OCI-LY1 (cell line): ENCODE results near the gene MAN1B1.

Experiments
- H2AFZ ChIP-seq: fragments of 200-600 bp; sonication (generic), shearing (Covaris generic); 2 replicates; pipeline ENCODE4 v1.6.0; 2014; ENCODE audit warnings: antibody characterized with exemption, mild to moderate bottlenecking, low read length
- H3F3A ChIP-seq: fragments of 200-600 bp; sonication (generic), shearing (Covaris generic); 2 replicates; pipeline ENCODE4 v1.6.0; 2014; ENCODE audit warnings: mild to moderate bottlenecking, antibody characterized with exemption, low read length, moderate library complexity; ENCODE audit not compliant: insufficient read depth
- H3K27ac ChIP-seq: fragments of 200-600 bp; sonication (generic); 2 replicates; pipeline ENCODE4 v1.5.1; 2014; ENCODE audit warnings: low read length, mixed run types, mild to moderate bottlenecking, low read depth; ENCODE audit not compliant: poor library complexity, severe bottlenecking
- H3K27me3 ChIP-seq: fragments of 200-600 bp; sonication (generic); 2 replicates; pipeline ENCODE4 v1.6.0; 2014; ENCODE audit warnings: antibody characterized with exemption, mild to moderate bottlenecking, low read length, moderate library complexity; ENCODE audit not compliant: insufficient read depth
- H3K36me3 ChIP-seq: fragments of 200-600 bp; sonication (generic); 2 replicates; pipeline ENCODE4 v1.6.1; 2014; ENCODE audit warnings: mild to moderate bottlenecking, antibody characterized with exemption, low read length, moderate library complexity, mixed read lengths; ENCODE audit not compliant: insufficient read depth
- H3K4me1 ChIP-seq: fragments of 200-600 bp; sonication (generic); 2 replicates; pipeline ENCODE4 v1.5.1; 2014; ENCODE audit warnings: mild to moderate bottlenecking, low read length, moderate library complexity; ENCODE audit not compliant: insufficient read depth, severe bottlenecking
- H3K4me2 ChIP-seq: fragments of 200-600 bp; sonication (generic), shearing (Covaris generic); 2 replicates; pipeline ENCODE4 v1.6.1; 2014; ENCODE audit warnings: low read length
- H3K4me3 ChIP-seq: fragments of 200-600 bp; sonication (generic); 2 replicates; pipeline ENCODE4 v1.5.1; 2014; ENCODE audit warnings: low read length, low read depth, mild to moderate bottlenecking, mixed read lengths; ENCODE audit not compliant: poor library complexity, severe bottlenecking
- H3K79me2 ChIP-seq: fragments of 200-600 bp; shearing (Covaris generic); 2 replicates; pipeline ENCODE4 v1.6.1; 2016; ENCODE audit warnings: mixed run types, low read length, mixed read lengths; ENCODE audit not compliant: insufficient read depth
- H3K9ac ChIP-seq: fragments of 200-600 bp; sonication (generic), shearing (Covaris generic); 2 replicates; pipeline ENCODE4 v1.6.1; 2014; ENCODE audit warnings: mild to moderate bottlenecking, low read length, mixed read lengths
- H3K9me2 ChIP-seq: fragments of 200-600 bp; sonication (generic), shearing (Covaris generic); 2 replicates; pipeline ENCODE4 v1.6.1; 2014; ENCODE audit warnings: low read depth, mild to moderate bottlenecking, low read length, mixed read lengths
- H3K9me3 ChIP-seq: fragments of 200-600 bp; shearing (Covaris generic); 2 replicates; pipeline ENCODE4 v1.6.1; 2014; ENCODE audit warnings: low read length, mixed read lengths
- H4K20me1 ChIP-seq: fragments of 200-600 bp; sonication (generic), shearing (Covaris generic); 2 replicates; pipeline ENCODE4 v1.6.0; 2016; ENCODE audit warnings: mild to moderate bottlenecking, low read length; ENCODE audit not compliant: insufficient read depth
- CTCF ChIP-seq: fragments of 200-600 bp; sonication (generic), shearing (Covaris generic); IDR thresholded peaks from 2 replicates; pipeline ENCODE4 v1.5.1; 2017; ENCODE audit warnings: mild to moderate bottlenecking, antibody characterized with exemption, low read length, moderate library complexity, mixed read lengths
- EZH2 ChIP-seq: fragments of 200-600 bp; sonication (generic), shearing (Covaris generic); IDR thresholded peaks from 2 replicates; pipeline ENCODE4 v1.8.0; 2017; ENCODE audit warnings: borderline replicate concordance, mixed run types, mild to moderate bottlenecking, antibody characterized with exemption, low read length, moderate library complexity, mixed read lengths

The MAN1B1 gene

GRCh38 chr9:137108608-137109249 lies 21.9 kb downstream of the MAN1B1 start:
- Histone ChIP-seq H3K4me2 (no peak overlapping the region), H3K79me2 (no peaks in the 10 kb centered on the region), H3K9me3 (no peaks in the 10 kb centered on the region), H3K9ac (no peak overlapping the region), H3K27me3 (no peaks in the 10 kb centered on the region), H3K9me2 (no peaks in the 10 kb centered on the region), H3K36me3 (peaks cover 94% of the 10 kb centered on the region), H3K4me3 (no peak overlapping the region), H3K27ac (no peak overlapping the region), H4K20me1 (no peaks in the 10 kb centered on the region), H2AFZ (no peak overlapping the region), H3F3A (no peaks in the 10 kb centered on the region), H3K4me1 (peaks cover 10% of the 10 kb centered on the region)
- TF ChIP-seq EZH2 (no peak), CTCF (no peak)

DNA sequence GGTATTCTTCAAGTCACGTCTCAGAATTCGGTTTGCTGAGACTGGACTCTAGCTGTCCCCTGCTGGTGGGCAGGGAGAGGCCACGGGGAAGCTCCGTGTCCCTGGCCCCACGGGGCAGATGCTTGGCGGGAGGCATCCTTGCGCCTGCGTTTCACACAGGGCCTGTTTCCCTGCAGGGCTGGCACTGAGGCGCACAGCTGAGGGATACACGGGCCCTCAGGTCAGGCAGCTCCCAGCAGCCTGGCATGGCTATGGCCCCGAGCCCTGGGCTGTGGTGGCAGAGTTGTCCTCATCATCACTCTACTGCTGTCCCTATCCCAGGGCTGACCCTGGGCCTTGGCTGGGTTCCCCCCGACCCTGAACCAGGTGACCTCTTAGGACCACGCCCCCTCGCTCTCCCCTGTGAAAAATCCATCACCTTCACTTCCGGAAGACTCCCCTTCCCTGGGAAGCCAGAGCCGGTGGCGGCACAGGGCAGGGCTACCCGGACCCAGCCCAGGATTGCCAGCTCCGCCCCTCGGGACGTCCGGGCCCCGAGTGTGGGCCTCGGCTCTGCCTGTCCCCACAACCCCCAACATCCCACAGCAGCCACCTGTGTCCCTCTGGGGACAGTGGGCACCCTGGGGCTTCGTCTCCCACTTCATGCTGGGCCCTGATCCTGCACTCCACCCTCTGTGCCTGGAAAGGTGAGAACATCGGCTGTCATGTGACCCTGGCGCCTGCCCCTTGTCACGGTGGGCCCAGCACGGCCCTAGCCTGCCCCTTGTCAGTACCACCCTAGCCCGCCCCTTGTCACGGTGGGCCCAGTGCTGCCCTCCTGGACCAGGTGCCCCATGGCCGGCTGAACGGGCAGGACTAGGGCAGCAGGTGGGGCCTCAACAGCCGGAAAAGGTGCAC lies 22.7 kb downstream of the MAN1B1 start:
- TF ChIP-seq EZH2 (no peak), CTCF (no peak)
- H3K27ac ChIP-seq: no peak overlapping the region
- no peaks in the 10 kb centered on the region for H3K27me3 ChIP-seq
- no peaks in the 10 kb centered on the region for H3K9me2 ChIP-seq
- no peak overlapping the region for H2AFZ ChIP-seq
- peaks cover 86% of the 10 kb centered on the region for H3K36me3 ChIP-seq
- H3K9me3 ChIP-seq: no peaks in the 10 kb centered on the region
- H3K4me2 ChIP-seq: no peak overlapping the region
- H4K20me1 ChIP-seq: no peaks in the 10 kb centered on the region
- H3K4me1 ChIP-seq: peaks cover 11% of the 10 kb centered on the region
- H3K9ac ChIP-seq: no peak overlapping the region
- H3F3A ChIP-seq: no peaks in the 10 kb centered on the region
- no peak overlapping the region for H3K4me3 ChIP-seq
- H3K79me2 ChIP-seq: no peaks in the 10 kb centered on the region

- Histone ChIP-seq H3K9me3 (no peaks in the 10 kb centered on the region), H3K27ac (no peak overlapping the region), H3K36me3 (peaks cover 78% of the 10 kb centered on the region), H3K4me2 (no peak overlapping the region), H3K27me3 (no peaks in the 10 kb centered on the region), H2AFZ (no peak overlapping the region), H3K4me3 (no peak overlapping the region), H3K79me2 (no peaks in the 10 kb centered on the region), H3F3A (no peaks in the 10 kb centered on the region), H4K20me1 (no peaks in the 10 kb centered on the region), H3K4me1 (peaks cover 19% of the 10 kb centered on the region), H3K9me2 (no peaks in the 10 kb centered on the region), H3K9ac (no peak overlapping the region)
- no peak for TF ChIP-seq CTCF
- TF ChIP-seq EZH2: no peak
Measured at GRCh38 chr9:137110147-137110910, 23.5 kb downstream of the MAN1B1 start.
